NCI-H1930 (cell line): Measurements from ENCODE around the gene AUTS2.
"Not testable (repeated sequence)": the region's sequence is repeated elsewhere in the genome, so short reads cannot be mapped to it uniquely, and the experiment has no call there.

Source experiments
- DNase-seq, 2 experiments: peaks; one replicate each; lab custom pipeline; 2025; lab: John Stamatoyannopoulos, UW

Gene AUTS2

GRCh38 chr7:70634071-70634470, 1035.8 kb downstream of the AUTS2 start:
- DNase-seq, result no peak

- DNase-seq, result no peak
Measured at GRCh38 chr7:70634610-70635068, 1036.4 kb downstream of the AUTS2 start.

- DNase-seq, result no peak
Measured at GRCh38 chr7:70635633-70636032, 1037.4 kb downstream of the AUTS2 start.

- DNase-seq, result no peak
Measured at GRCh38 chr7:70636169-70636568, 1037.9 kb downstream of the AUTS2 start.

- no peak for DNase-seq
Measured at GRCh38 chr7:70637726-70638125, 1039.5 kb downstream of the AUTS2 start.

- no peak for DNase-seq
Measured at GRCh38 chr7:70638158-70639107, 1040.2 kb downstream of the AUTS2 start.

- DNase-seq, result no peak
Measured at GRCh38 chr7:70640266-70640833, 1042.1 kb downstream of the AUTS2 start.

- no peak for DNase-seq
Measured at GRCh38 chr7:70641882-70642281, 1043.6 kb downstream of the AUTS2 start.

GRCh38 chr7:70645279-70645678, 1047.0 kb downstream of the AUTS2 start:
- DNase-seq, result no peak

GRCh38 chr7:70645876-70646351, 1047.6 kb downstream of the AUTS2 start:
- DNase-seq, result peak in 1 of 2 experiments; percentile 14

- DNase-seq, result no peak
Measured at GRCh38 chr7:70646536-70647248, 1048.4 kb downstream of the AUTS2 start.

- no peak for DNase-seq
Measured at GRCh38 chr7:70647801-70648498, 1049.7 kb downstream of the AUTS2 start.

- not testable (repeated sequence) for DNase-seq
Measured at GRCh38 chr7:70648499-70648861, 1050.2 kb downstream of the AUTS2 start.

- DNase-seq, result no peak
Measured at GRCh38 chr7:70649323-70649722, 1051.0 kb downstream of the AUTS2 start.

- no peak for DNase-seq
Measured at GRCh38 chr7:70654146-70654545, 1055.9 kb downstream of the AUTS2 start.

GRCh38 chr7:70654979-70655378, 1056.7 kb downstream of the AUTS2 start:
- DNase-seq, result no peak

GRCh38 chr7:70655694-70656093, 1057.4 kb downstream of the AUTS2 start:
- DNase-seq, result no peak

GRCh38 chr7:70657571-70657970, 1059.3 kb downstream of the AUTS2 start:
- DNase-seq, result no peak

- no peak for DNase-seq
Measured at GRCh38 chr7:70657989-70658632, 1059.8 kb downstream of the AUTS2 start.

- no peak for DNase-seq
Measured at GRCh38 chr7:70659263-70659662, 1061.0 kb downstream of the AUTS2 start.

- DNase-seq, result no peak
Measured at GRCh38 chr7:70660154-70660818, 1062.0 kb downstream of the AUTS2 start.
